B cell (primary cell): ENCODE data around the gene FKBP14. TPM values are rescaled to one million over a fixed set of nuclear protein-coding genes. Genes with fewer than 3 reads are reported as not detected.
A peak's percentile ranks its signal among the peaks of the same experiment; 100 is the strongest.

Experiments used
- ATAC-seq: fragments of 200-7000 bp; cut with Tn5 transposase; one replicate; pipeline ENCODE4 v1.10.0; 2021; ENCODE audit warnings: low read depth, mild to moderate bottlenecking, moderate number of reproducible peaks, moderate library complexity
- CTCF ChIA-PET: fragments of 350-600 bp; sonication (Branson Sonifier 250); formaldehyde crosslinking; loops from one replicate; lab custom pipeline; 2021; ENCODE audit warnings: antibody characterized with exemption, inconsistent platforms; lab: Charles Lee
- POLR2A ChIA-PET: fragments of 350-600 bp; sonication (Branson Sonifier 250); formaldehyde crosslinking; loops from one replicate; lab custom pipeline; 2021; ENCODE audit warnings: antibody characterized with exemption; lab: Charles Lee
- DNase-seq: peaks from one replicate; pipeline ENCODE4 v3.0.0; 2013
- H2AFZ ChIP-seq: 2 replicates; pipeline ENCODE4 v1.6.1; 2012; ENCODE audit warnings: mild to moderate bottlenecking, low read depth, low read length; ENCODE audit not compliant: insufficient read depth, poor library complexity, severe bottlenecking
- H3K27ac ChIP-seq, 2 donors: 1 replicate in 1 of 2; 2 replicates in 1 of 2; pipeline ENCODE4 v1.5.1; 2012 to 2013; ENCODE audit warnings: low read length in 2 of 2, mild to moderate bottlenecking in 2 of 2, moderate library complexity in 1 of 2
- H3K27me3 ChIP-seq, 4 experiments: fragments of 200-600 bp in 1 of 4; sonication (generic) in 1 of 4; replicated peaks in 1 of 4; 1 replicate in 2 of 4; 2 replicates in 2 of 4; pipeline versions ENCODE4 v1.6.1 to v1.7.0; 2013 to 2016; ENCODE audit warnings: low read length in 3 of 4, mild to moderate bottlenecking in 2 of 4, mixed read lengths in 1 of 4, moderate library complexity in 1 of 4; ENCODE audit not compliant: insufficient read depth in 4 of 4, control insufficient read depth in 3 of 4; ENCODE audit errors: control extremely low read depth in 1 of 4
- H3K36me3 ChIP-seq, 2 experiments: replicated peaks in 1 of 2; 1 replicate in 1 of 2; 2 replicates in 1 of 2; pipeline versions ENCODE4 v1.6.1 to v1.7.1; 2013; ENCODE audit warnings: low read length in 1 of 2; ENCODE audit not compliant: insufficient read depth in 2 of 2, control insufficient read depth in 1 of 2; ENCODE audit errors: control extremely low read depth in 1 of 2, extremely low read depth in 1 of 2
- H3K4me1 ChIP-seq, 2 donors: fragments of 200-600 bp in 1 of 2; sonication (generic) in 1 of 2; 1 replicate in 1 of 2; 2 replicates in 1 of 2; pipeline versions ENCODE4 v1.5.1 to v1.6.1; 2013 to 2017; ENCODE audit warnings: low read length in 2 of 2; ENCODE audit not compliant: control insufficient read depth in 2 of 2, insufficient read depth in 2 of 2
- H3K4me2 ChIP-seq: replicated peaks from 2 replicates; pipeline ENCODE3; 2012; ENCODE audit warnings: mild to moderate bottlenecking, low read depth, low read length; ENCODE audit not compliant: poor library complexity, severe bottlenecking
- H3K4me3 ChIP-seq, 5 experiments: fragments of 200-600 bp in 1 of 5; sonication (generic) in 1 of 5; 1 replicate in 3 of 5; 2 replicates in 2 of 5; pipeline versions ENCODE4 v1.5.1 to v1.7.0; 2011 to 2016; ENCODE audit warnings: low read length in 4 of 5, mild to moderate bottlenecking in 4 of 5, low read depth in 2 of 5, control low read depth in 1 of 5, moderate library complexity in 1 of 5; ENCODE audit not compliant: insufficient read depth in 1 of 5; ENCODE audit errors: control extremely low read depth in 1 of 5, extremely low read depth in 1 of 5
- H3K79me2 ChIP-seq: fragments of 200-600 bp; sonication (generic); one replicate; pipeline ENCODE4 v1.6.0; 2016; ENCODE audit warnings: low read length; ENCODE audit not compliant: control insufficient read depth, insufficient read depth
- H3K9ac ChIP-seq: fragments of 200-600 bp; sonication (generic); 2 replicates; pipeline ENCODE4 v1.6.1; 2017; ENCODE audit warnings: mild to moderate bottlenecking, low read length, moderate library complexity
- H3K9me3 ChIP-seq, 3 donors: one replicate each; pipeline versions ENCODE4 v1.6.1 to v1.7.1; 2013; ENCODE audit warnings: low read length in 2 of 3; ENCODE audit not compliant: control insufficient read depth in 2 of 3, insufficient read depth in 1 of 3; ENCODE audit errors: control extremely low read depth in 1 of 3
- H4K20me1 ChIP-seq: 2 replicates; pipeline ENCODE4 v1.6.0; 2012; ENCODE audit warnings: mild to moderate bottlenecking, low read length; ENCODE audit not compliant: insufficient read depth, control insufficient read depth, poor library complexity, severe bottlenecking
- H3K27ac Mint-ChIP-seq: one replicate; pipeline ENCODE4 v1.8.0; 2021; ENCODE audit warnings: mixed read lengths
- H3K27me3 Mint-ChIP-seq: one replicate; pipeline ENCODE4 v1.8.0; 2021; ENCODE audit warnings: mixed read lengths
- H3K4me1 Mint-ChIP-seq: one replicate; pipeline ENCODE4 v1.8.0; 2021; ENCODE audit warnings: mixed read lengths
- H3K4me3 Mint-ChIP-seq: one replicate; pipeline ENCODE4 v1.8.0; 2021; ENCODE audit warnings: mixed read lengths
- H3K9me3 Mint-ChIP-seq: one replicate; pipeline ENCODE4 v1.8.0; 2022; ENCODE audit warnings: mixed read lengths; ENCODE audit not compliant: insufficient read depth
- EZH2 ChIP-seq: IDR thresholded peaks from 2 replicates; pipeline ENCODE4 v1.6.1; 2012; ENCODE audit warnings: borderline replicate concordance, low read depth, mild to moderate bottlenecking, moderate library complexity, low read length; ENCODE audit not compliant: insufficient read depth, poor library complexity, severe bottlenecking
- WGBS: methylation state at CpG from one replicate; pipeline ENCODE4 v1.1.5; 2013; ENCODE audit warnings: missing lambda C conversion rate; ENCODE audit not compliant: insufficient coverage; 5-methylcytosine and 5-hydroxymethylcytosine counted together
- intact Hi-C: fragments of 100-400 bp; cut with micrococcal nuclease; formaldehyde crosslinking; loops from one replicate; pipeline ENCODE4 v1.10.0; 2022
- polyA plus RNA-seq: library from polyadenylated mRNA; depleted of rRNA; stranded (reverse); fragments of >200 nt; gene quantifications from 2 replicates; pipeline ENCODE4 v1.2.3, GENCODE V29; 2012
- total RNA-seq, 2 donors: library from RNA; stranded (reverse); fragments of 120-200 nt in 1 of 2; gene quantifications; 1 replicate in 1 of 2; 2 replicates in 1 of 2; pipeline versions ENCODE4 v1.2.3 to v1.2.4, GENCODE V29; 2013 to 2022
- TF ChIP-seq, protein P1 (sequence below): fragments of 200-600 bp; IDR thresholded peaks from one replicate; pipeline ENCODE4 v1.8.0; 2022; ENCODE audit warnings: antibody characterized with exemption, mild to moderate bottlenecking

FKBP14 gene
- total and polyA plus RNA-seq, 2 donors (not counting 1 experiment from before 2014, with no cell fraction given), result 2.8 to 4.2 TPM

- no peak overlapping the region for H3K4me3 Mint-ChIP-seq
- H4K20me1 ChIP-seq, result no peaks in the 10 kb centered on the region
- intact Hi-C loops, result loop anchor here (5.0 to 10.0 kb wide), 3 partner anchors 318 to 445 kb away; partner anchors contain the start of gene NOD1
- WGBS, result 83% methylated on average over 1 of the region's 6 CpGs
- ChIA-PET POLR2A (no interaction called here), CTCF (interaction anchor here (1.0 to 3.0 kb wide), 4 partner anchors 33 to 74 kb away, joined by 3 to 23 read pairs (median 4); no protein-coding TSS in a partner anchor)
- no peaks in the 10 kb centered on the region for H3K9me3 Mint-ChIP-seq
- H3K9ac ChIP-seq, result peak overlapping the region; percentile 86
- no peaks in the 10 kb centered on the region for H3K36me3 ChIP-seq
- peaks cover 6% of the 10 kb centered on the region for H3K79me2 ChIP-seq
- H3K4me1 Mint-ChIP-seq, result peaks cover 23% of the 10 kb centered on the region
- peak; percentile 25 for DNase-seq
- H3K4me1 ChIP-seq, result peaks cover 20 to 27% of the 10 kb centered on the region in 2 donors
- H2AFZ ChIP-seq, result peak overlapping the region; percentile 98
- H3K4me3 ChIP-seq, result peak overlapping the region in 1 of 5 experiments; percentile 88
- H3K27ac ChIP-seq, result no peak overlapping the region
- no peaks in the 10 kb centered on the region for H3K27me3 ChIP-seq
- no peaks in the 10 kb centered on the region for H3K27me3 Mint-ChIP-seq
- no peak for TF ChIP-seq EZH2
- TF ChIP-seq, protein P1, sequence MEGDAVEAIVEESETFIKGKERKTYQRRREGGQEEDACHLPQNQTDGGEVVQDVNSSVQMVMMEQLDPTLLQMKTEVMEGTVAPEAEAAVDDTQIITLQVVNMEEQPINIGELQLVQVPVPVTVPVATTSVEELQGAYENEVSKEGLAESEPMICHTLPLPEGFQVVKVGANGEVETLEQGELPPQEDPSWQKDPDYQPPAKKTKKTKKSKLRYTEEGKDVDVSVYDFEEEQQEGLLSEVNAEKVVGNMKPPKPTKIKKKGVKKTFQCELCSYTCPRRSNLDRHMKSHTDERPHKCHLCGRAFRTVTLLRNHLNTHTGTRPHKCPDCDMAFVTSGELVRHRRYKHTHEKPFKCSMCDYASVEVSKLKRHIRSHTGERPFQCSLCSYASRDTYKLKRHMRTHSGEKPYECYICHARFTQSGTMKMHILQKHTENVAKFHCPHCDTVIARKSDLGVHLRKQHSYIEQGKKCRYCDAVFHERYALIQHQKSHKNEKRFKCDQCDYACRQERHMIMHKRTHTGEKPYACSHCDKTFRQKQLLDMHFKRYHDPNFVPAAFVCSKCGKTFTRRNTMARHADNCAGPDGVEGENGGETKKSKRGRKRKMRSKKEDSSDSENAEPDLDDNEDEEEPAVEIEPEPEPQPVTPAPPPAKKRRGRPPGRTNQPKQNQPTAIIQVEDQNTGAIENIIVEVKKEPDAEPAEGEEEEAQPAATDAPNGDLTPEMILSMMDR, result no peak
- peak overlapping the region; percentile 42 for H3K27ac Mint-ChIP-seq
- H3K9me3 ChIP-seq, result no peaks in the 10 kb centered on the region
- peak overlapping the region; percentile 90 for H3K4me2 ChIP-seq
- no peak for ATAC-seq
These were observed 3.2 kb upstream of the FKBP14 start for GRCh38 chr7:30029696-30030095.
